GM23338 (cell line): ENCODE results near the gene CLEC2B. TPM values are rescaled to one million over a fixed set of nuclear protein-coding genes. Genes with fewer than 3 reads are reported as not detected.

Source experiments
- ATAC-seq: fragments of 200-7000 bp; cut with Tn5 transposase; 3 replicates; pipeline ENCODE4 v1.9.1; 2020
- DNase-seq: peaks from one replicate; pipeline ENCODE4 v3.0.0-alpha.2; 2015; ENCODE audit warnings: low spot score
- H2AFZ ChIP-seq: fragments of 200-600 bp; sonication (generic); 2 replicates; pipeline ENCODE4 v1.8.0; 2016; ENCODE audit warnings: antibody characterized with exemption, mild to moderate bottlenecking, moderate library complexity
- H3F3A ChIP-seq: fragments of 200-600 bp; sonication (generic); replicated peaks from 2 replicates; pipeline ENCODE4 v1.8.0; 2017; ENCODE audit warnings: antibody characterized with exemption, mixed run types, low read depth
- H3K27ac ChIP-seq: fragments of 200-600 bp; sonication (generic); 2 replicates; pipeline ENCODE4 v1.6.1; 2016; ENCODE audit warnings: low read depth
- H3K27me3 ChIP-seq: fragments of 200-600 bp; sonication (generic); 2 replicates; pipeline ENCODE4 v1.8.0; 2016; ENCODE audit warnings: mild to moderate bottlenecking, mixed run types, moderate library complexity; ENCODE audit not compliant: insufficient read depth
- H3K36me3 ChIP-seq: fragments of 200-600 bp; sonication (generic); 2 replicates; pipeline ENCODE4 v1.8.0; 2016; ENCODE audit warnings: mild to moderate bottlenecking; ENCODE audit not compliant: insufficient read depth
- H3K4me1 ChIP-seq: fragments of 200-600 bp; sonication (generic); 2 replicates; pipeline ENCODE4 v1.8.0; 2016; ENCODE audit warnings: mild to moderate bottlenecking, moderate library complexity; ENCODE audit not compliant: insufficient read depth
- H3K4me2 ChIP-seq: fragments of 200-600 bp; sonication (generic); 2 replicates; pipeline ENCODE4 v1.7.1; 2017; ENCODE audit warnings: mixed run types
- H3K4me3 ChIP-seq: fragments of 200-600 bp; sonication (generic); 2 replicates; pipeline ENCODE4 v1.6.1; 2016; ENCODE audit warnings: mixed run types
- H3K79me2 ChIP-seq: fragments of 200-600 bp; sonication (generic); replicated peaks from 2 replicates; pipeline ENCODE4 v1.8.0; 2017; ENCODE audit warnings: mild to moderate bottlenecking; ENCODE audit not compliant: insufficient read depth
- H3K9me2 ChIP-seq: fragments of 200-600 bp; sonication (generic); 2 replicates; pipeline ENCODE4 v1.8.0; 2017; ENCODE audit not compliant: insufficient read depth
- H4K20me1 ChIP-seq: fragments of 200-600 bp; sonication (generic); replicated peaks from 2 replicates; pipeline ENCODE4 v1.8.0; 2017; ENCODE audit warnings: mild to moderate bottlenecking; ENCODE audit not compliant: insufficient read depth
- H3K27ac Mint-ChIP-seq: 2 replicates; pipeline ENCODE4 v1.8.0; 2020; ENCODE audit warnings: inconsistent platforms, mild to moderate bottlenecking, moderate library complexity, mixed read lengths
- H3K27me3 Mint-ChIP-seq: 3 replicates; pipeline ENCODE4 v1.8.0; 2022; ENCODE audit warnings: low read depth, mild to moderate bottlenecking, moderate library complexity, mixed read lengths, inconsistent platforms; ENCODE audit not compliant: insufficient read depth, poor library complexity
- H3K36me3 Mint-ChIP-seq: 3 replicates; pipeline ENCODE4 v1.8.0; 2021; ENCODE audit warnings: low read depth, mild to moderate bottlenecking, inconsistent platforms, moderate library complexity, mixed read lengths
- H3K4me1 Mint-ChIP-seq: 3 replicates; pipeline ENCODE4 v1.8.0; 2020; ENCODE audit warnings: mild to moderate bottlenecking, inconsistent platforms, mixed read lengths
- H3K4me3 Mint-ChIP-seq: 3 replicates; pipeline ENCODE4 v1.8.0; 2021; ENCODE audit warnings: moderate library complexity, mild to moderate bottlenecking, inconsistent platforms, mixed read lengths
- H3K9me3 Mint-ChIP-seq: 3 replicates; pipeline ENCODE4 v1.8.0; 2020; ENCODE audit warnings: moderate library complexity, mild to moderate bottlenecking, inconsistent platforms, mixed read lengths
- CREB1 ChIP-seq: fragments of 250-450 bp; sonication (Bioruptor Pico); IDR thresholded peaks from 2 replicates; pipeline ENCODE4 v1.5.0; 2020; ENCODE audit warnings: low read depth, mild to moderate bottlenecking, moderate library complexity
- CTCF ChIP-seq, 2 experiments: fragments of 200-600 bp in 1 of 2; sonication (generic) in 1 of 2; conservative IDR thresholded peaks; 2 replicates each; pipeline versions ENCODE4 v1.5.1 to v1.6.1; 2016 to 2017; ENCODE audit warnings: antibody characterized with exemption in 2 of 2, low read depth in 2 of 2, mild to moderate bottlenecking in 2 of 2, moderate library complexity in 1 of 2
- ETS1 ChIP-seq: IDR thresholded peaks from 2 replicates; pipeline ENCODE4 v1.6.1; 2016; ENCODE audit warnings: antibody characterized with exemption
- EZH2 ChIP-seq: fragments of 200-600 bp; sonication (generic); IDR thresholded peaks from one replicate; pipeline ENCODE4 v1.8.0; 2017; ENCODE audit warnings: antibody characterized with exemption, mild to moderate bottlenecking, low read depth; ENCODE audit not compliant: unreplicated experiment
- EZH2phosphoT487 ChIP-seq: fragments of 200-600 bp; sonication (generic); IDR thresholded peaks from one replicate; pipeline ENCODE4 v1.8.1; 2018; ENCODE audit warnings: antibody characterized with exemption; ENCODE audit not compliant: unreplicated experiment
- JUNB ChIP-seq: IDR thresholded peaks from one replicate; pipeline ENCODE4 v1.6.1; 2016; ENCODE audit warnings: antibody characterized with exemption; ENCODE audit not compliant: unreplicated experiment
- NANOG ChIP-seq: IDR thresholded peaks from 2 replicates; pipeline ENCODE4 v1.6.1; 2016; ENCODE audit warnings: antibody characterized with exemption, borderline replicate concordance
- POLR2AphosphoS5 ChIP-seq: IDR thresholded peaks from 2 replicates; pipeline ENCODE4 v1.6.1; 2016; ENCODE audit warnings: antibody characterized with exemption, low read depth
- REST ChIP-seq: IDR thresholded peaks from one replicate; pipeline ENCODE4 v1.6.1; 2018; ENCODE audit warnings: antibody characterized with exemption; ENCODE audit not compliant: unreplicated experiment
- STAT1 ChIP-seq: IDR thresholded peaks from one replicate; pipeline ENCODE4 v1.6.1; 2016; ENCODE audit warnings: antibody characterized with exemption; ENCODE audit not compliant: unreplicated experiment
- ZNF331 ChIP-seq: fragments of 250-450 bp; sonication (Bioruptor Pico); IDR thresholded peaks from 2 replicates; pipeline ENCODE4 v1.5.0; 2020; ENCODE audit warnings: low read depth, mild to moderate bottlenecking, moderate library complexity
- polyA plus RNA-seq: library from polyadenylated mRNA; unstranded; fragments of >200 nt; fragmentation: Nextera tagmentation; extraction: Ambion mirVana; gene quantifications from 2 replicates; pipeline ENCODE4 v1.2.1, GENCODE V29; 2016
- total RNA-seq: library from RNA; depleted of rRNA; stranded (reverse); fragments of >200 nt; shearing (Covaris generic); gene quantifications from 2 replicates; pipeline ENCODE4 v1.2.3, GENCODE V29; 2014

The CLEC2B gene
- total and polyA plus RNA-seq, 2 experiments from 2014 or later, result not detected

GRCh38 chr12:9868951-9869306 lies 225 bp downstream of the CLEC2B start (continued):
- TF ChIP-seq REST, result no peak
- no peak for TF ChIP-seq ETS1

- H3K36me3 ChIP-seq, result no peaks in the 10 kb centered on the region
- no peaks in the 10 kb centered on the region for H3K27me3 ChIP-seq
- Mint-ChIP-seq H3K9me3 (no peaks in the 10 kb centered on the region), H3K4me3 (no peak overlapping the region), H3K4me1 (peaks cover 15% of the 10 kb centered on the region; the same call in 2 of the 3 replicates), H3K27ac (no peak overlapping the region), H3K36me3 (no peaks in the 10 kb centered on the region), H3K27me3 (no peaks in the 10 kb centered on the region)
- ATAC-seq (no peak), DNase-seq (no peak)
- no peaks in the 10 kb centered on the region for H4K20me1 ChIP-seq
- peak overlapping the region; percentile 18; the same call in 1 of the 2 replicates for H3K4me2 ChIP-seq
- no peak overlapping the region for H3K4me3 ChIP-seq
- H3K4me1 ChIP-seq, result peaks cover 19% of the 10 kb centered on the region
- no peaks in the 10 kb centered on the region for H3F3A ChIP-seq
- no peaks in the 10 kb centered on the region for H3K79me2 ChIP-seq
- no peak for TF ChIP-seq JUNB
- TF ChIP-seq REST, result no peak
- no peak for TF ChIP-seq CTCF (conservative IDR thresholded peaks at IDR 0.05; ENCODE audit: low read depth in 2 of 2)
- TF ChIP-seq POLR2AphosphoS5, result no peak
- no peak for TF ChIP-seq ZNF331 (CRISPR knock-in tag)
- TF ChIP-seq EZH2, result no peak
- TF ChIP-seq STAT1, result no peak
- no peak for TF ChIP-seq EZH2phosphoT487
- TF ChIP-seq ETS1, result no peak
- no peak for TF ChIP-seq CREB1 (CRISPR knock-in tag)
- no peak for TF ChIP-seq NANOG
- no peak overlapping the region for H3K27ac ChIP-seq
- H3K9me2 ChIP-seq, result no peaks in the 10 kb centered on the region
- H2AFZ ChIP-seq, result no peak overlapping the region
These were observed 798 bp downstream of the CLEC2B start for GRCh38 chr12:9868311-9868801.
